COR-L47 (cell line): Measurements from ENCODE around the gene ASB15.
A peak's percentile ranks its signal among the peaks of the same experiment; 100 is the strongest.
"Not testable (repeated sequence)": the region's sequence is repeated elsewhere in the genome, so short reads cannot be mapped to it uniquely, and the experiment has no call there.

Source experiments
- DNase-seq: peaks from one replicate; lab custom pipeline; 2025; lab: John Stamatoyannopoulos, UW

The ASB15 gene

DNA sequence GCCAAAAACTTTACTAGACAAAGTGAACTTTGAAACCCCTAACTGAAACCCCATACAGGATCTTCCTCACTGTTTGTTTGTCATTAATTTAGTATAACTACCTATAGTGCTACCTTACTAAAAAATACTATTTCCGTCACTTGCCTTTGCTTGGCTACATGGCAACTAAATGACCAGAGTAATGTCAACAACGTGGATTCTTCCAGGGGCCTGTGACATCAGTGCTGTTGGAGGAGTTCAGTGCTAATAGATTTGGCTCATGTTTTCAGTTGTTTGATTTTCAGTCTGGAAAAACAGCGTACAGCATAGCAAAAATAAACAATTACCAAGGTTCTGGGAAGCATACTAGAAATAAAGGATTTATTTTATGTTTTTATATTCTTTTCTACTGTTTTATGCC is 3.0 kb upstream of the ASB15 start:
- no peak for DNase-seq

DNA sequence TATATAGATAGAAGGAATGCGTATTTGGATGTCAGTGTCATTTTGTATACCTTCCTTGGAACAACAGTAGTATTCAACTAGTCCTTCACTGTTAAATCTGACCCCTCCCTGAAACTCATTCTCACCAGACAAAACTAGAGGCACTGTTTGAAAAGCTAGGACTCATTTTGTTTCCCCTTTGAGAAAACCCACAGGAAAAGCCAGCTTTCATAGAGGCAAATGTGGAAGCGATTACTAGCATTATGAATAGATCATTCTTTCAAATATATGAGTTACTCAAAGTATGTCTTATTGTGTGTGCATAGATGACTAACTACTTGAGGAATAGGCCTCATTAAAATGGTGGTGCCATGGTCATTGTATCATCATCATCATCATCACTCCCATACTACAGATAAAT is 1.9 kb upstream of the ASB15 start:
- no peak for DNase-seq

DNA sequence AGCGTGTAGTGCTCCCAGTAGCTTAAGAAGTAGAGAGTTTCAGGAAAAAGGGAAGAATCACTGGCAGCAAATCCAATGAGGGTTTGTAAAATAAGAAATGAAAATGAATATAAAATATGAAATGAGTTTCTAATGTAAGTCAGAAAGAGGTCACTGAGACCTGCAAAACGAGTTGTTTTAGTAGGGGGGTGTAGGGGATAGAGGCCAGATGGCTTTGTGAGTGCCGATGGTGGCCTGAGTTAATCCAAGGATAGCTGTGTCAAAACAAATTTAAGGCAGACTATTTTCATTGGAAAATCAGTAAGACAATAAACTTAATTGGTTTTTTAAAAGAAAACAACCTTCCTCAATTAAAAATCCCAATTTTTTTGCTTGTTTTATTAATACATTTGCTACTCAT is 745 bp upstream of the ASB15 start:
- DNase-seq = no peak

DNA sequence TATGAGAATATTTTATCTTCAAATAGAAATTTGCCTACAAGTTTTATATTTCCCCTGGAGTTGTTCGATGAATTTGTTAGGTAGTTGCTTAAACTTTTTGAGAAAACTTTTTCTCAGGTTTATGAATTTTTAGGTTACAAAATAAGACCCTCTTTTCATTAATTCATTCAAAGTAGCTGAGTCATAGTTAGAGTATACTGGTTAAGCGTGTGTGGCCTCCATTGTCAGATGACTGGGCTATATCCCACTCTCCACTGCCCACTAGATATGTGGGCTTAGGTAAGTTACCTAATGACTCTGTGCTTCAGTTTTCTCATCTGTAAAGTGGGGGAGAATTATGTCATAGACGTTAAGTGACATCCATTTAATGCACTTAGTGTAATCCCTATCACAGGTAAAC is 1.0 kb downstream of the ASB15 start:
- DNase-seq = no peak

DNA sequence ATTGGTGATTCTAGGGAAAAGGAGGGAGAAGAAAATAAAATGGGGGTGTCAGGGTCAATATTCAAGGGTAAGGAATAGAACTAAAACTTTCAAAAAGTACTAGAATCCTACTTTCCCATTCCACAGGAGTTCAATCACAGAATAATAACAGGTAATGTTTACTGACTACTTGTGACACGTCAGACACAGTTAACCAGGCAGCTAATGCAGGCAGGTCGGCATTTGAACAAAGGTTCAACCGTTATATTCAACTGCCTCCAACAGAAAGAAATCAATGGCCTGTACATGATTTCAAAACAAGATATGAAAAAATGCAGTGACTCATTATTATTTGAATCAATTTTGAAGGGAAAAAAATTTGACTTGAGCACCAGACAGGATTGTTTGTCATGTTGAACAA is 3.1 kb downstream of the ASB15 start:
- no peak for DNase-seq

DNA sequence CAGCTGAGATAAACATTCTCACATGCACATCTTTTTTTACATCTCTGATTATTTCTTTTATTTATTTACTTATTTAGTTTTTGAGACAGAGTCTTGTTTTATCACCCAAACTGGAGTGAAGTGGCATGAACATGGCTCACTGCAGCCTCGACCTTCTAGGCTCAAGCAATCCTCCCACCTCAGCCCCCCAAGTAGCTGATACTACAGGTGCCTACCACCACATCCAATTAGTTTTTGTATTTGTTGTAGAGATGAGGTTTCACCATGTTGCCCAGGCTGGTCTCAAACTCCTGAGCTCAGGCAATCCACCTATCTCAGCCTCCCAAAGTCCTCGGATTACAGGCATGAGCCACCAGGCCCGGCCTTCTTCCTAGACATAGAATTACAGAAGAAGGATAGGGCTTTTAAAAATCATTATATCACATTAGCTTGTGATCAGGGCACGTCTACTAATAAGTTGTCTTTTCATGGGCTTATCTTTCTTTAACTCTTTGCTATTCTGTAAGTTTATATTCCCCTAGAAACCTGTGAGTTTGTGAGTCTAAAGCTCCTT is 5.9 kb downstream of the ASB15 start:
- no peak for DNase-seq

DNA sequence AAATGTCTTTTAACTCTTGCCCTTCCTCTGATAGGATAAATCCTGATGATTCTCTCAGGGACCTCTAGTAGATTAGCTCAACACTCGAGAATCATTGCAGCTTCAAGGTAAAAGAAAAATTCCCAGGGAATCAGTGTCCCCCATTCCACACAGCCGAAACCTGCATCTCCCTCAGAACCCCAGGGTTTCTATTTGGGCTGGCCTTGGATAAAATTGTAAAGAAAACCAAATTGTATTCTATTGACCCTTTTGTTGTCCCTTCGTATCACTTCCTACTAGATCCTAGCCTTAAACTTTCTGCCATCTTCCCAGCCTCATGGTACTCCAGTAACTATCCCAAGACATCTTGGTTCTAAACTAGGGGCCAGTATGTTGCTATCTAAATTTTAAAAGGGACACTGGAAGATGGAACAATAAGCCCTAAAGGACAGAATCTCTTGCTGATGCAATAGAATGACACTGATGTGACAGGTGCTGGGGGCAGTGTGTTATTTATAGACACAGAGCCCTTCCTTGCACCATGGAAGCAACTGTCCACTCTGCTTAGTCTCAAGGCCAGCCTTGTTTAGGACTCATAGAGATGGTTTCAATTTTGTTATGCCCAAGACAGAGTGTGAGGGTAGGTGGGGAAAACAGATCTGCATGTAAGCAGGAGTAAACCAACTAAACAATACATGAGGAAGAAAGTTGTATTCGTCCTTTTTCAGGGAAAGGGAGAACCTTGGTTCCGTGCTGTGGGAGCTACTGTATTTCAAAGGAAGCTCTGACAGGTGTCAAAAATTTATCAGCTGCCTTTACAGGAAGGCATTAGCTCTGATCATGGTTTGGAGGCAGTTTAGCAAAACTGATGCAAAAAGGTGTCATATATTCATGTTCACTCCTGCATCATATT is 7.6 kb downstream of the ASB15 start:
- no peak for DNase-seq

DNA sequence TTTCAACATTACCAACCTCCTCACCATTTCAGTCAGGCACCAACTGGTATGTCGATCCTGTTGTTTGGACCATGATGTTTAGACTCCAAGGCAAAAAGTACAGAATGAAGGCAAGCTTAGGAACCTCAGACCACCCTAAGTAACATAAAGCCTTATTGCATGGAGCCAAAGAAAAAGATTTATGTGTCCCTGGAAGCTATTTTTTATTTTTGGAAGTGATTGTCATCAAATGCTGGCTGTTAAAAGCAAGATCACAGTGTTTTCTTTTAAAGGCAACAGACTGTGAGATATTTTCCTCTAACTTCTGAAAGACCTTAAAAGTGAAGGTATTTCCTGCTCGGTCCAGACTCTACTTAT is 8.2 kb downstream of the ASB15 start:
- no peak for DNase-seq

DNA sequence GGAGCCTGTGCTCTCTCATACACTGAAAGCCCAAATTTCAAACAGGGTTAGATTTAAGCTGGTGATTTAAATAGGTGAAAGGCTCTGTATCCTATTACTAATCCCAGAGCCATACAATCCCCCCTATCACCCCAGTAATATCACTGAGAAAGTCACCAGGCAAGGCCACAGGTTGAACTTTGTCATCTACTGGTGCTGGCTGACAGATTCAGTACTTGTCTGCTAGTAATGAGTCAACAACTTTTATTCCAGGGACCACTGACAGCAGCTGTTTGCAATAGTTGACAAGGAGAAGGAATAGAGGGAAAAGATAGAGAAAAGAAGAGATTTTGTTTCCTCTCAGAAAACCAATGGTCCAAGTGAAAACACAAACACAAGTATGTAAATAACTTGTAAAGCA is 10.4 kb downstream of the ASB15 start:
- DNase-seq = no peak

DNA sequence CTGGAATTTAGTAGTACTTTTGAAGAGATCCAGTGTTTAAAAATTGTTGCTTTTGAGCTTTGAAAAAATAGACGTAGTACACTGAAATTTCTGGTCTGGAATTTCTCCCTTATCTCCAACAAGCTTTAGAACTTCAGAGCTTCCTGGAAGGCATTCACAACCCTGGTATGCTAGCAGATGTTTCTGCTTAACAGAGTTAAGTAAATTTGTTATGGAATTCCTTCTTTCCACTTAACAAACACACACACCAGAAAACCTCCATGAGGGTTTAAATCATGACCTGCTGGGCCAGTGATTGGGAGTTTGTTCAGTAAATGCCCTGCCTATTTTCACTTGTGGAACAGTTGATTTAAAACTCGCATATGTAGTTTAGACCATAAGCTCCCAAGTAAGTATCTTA is 13.7 kb downstream of the ASB15 start:
- DNase-seq = no peak

DNA sequence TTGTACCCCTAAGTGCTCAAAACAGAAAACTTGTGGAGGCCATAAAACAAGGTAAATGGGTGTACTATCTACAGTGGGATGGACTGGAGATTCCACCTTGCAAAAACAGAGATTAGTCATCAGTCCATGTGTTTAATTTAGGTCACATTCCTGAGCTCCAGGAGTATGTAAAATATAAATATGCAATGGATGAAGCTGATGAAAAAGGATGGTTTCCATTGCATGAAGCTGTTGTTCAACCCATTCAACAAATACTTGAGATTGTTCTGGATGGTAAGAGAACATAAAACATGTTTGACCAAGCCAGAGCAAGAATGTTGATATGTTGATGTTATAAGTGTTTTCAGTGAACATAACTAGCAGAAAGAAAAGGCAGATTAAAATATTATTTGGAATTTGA is 14.6 kb downstream of the ASB15 start:
- no peak for DNase-seq

DNA sequence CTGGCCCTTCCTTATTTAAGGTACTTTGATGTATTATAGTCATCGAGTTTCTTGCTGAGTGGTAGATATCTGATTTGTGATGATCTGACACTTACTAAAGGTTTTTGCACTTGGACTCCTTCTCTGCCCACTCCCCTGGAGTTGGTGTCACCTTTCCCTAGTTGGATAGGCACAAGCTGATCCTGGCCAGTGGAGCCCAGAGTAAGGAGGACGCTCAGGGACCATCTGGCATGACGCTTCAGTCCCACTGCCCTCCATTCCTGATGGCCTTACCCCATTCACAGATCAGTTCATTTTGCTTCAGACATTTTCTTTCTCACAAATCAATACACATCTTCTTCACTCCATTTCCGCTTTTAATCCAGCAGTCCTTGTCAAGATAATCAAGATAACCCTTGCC is 20.1 kb downstream of the ASB15 start:
- DNase-seq = no peak

DNA sequence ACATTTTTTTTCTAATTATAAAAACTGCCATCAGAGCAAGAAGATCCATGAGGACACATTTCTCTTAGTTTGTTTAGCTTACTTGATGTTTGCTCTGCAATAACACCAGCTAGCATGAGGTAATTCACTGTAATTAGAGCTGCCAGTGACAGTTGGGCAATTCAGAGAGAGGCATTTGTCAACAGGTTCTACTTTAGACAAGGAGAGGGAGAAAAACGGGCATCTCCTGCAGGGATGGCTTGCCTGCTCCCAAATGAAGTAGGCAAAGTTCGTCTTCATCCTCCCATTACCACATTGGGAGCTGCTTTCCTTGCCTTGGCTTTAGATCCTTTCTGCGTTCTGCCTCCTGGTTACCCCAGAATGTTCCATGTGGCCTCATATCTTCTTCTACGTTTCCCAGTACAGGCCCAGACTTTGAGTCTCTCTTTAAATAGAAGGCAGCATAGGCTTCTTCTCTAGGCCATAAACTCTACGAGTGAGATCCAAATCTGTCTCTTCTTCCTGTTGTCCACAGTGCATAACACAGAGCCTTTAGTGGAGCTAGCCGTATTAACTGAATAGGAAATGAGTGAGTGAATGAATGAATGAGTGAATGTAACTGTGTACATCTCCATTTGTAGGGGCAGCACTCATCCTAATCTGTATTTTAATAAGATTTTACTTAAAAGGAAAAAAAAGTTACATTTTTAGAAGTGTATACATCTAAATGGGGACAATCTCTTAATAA is 21.2 kb downstream of the ASB15 start:
- DNase-seq = peak; percentile 82

DNA sequence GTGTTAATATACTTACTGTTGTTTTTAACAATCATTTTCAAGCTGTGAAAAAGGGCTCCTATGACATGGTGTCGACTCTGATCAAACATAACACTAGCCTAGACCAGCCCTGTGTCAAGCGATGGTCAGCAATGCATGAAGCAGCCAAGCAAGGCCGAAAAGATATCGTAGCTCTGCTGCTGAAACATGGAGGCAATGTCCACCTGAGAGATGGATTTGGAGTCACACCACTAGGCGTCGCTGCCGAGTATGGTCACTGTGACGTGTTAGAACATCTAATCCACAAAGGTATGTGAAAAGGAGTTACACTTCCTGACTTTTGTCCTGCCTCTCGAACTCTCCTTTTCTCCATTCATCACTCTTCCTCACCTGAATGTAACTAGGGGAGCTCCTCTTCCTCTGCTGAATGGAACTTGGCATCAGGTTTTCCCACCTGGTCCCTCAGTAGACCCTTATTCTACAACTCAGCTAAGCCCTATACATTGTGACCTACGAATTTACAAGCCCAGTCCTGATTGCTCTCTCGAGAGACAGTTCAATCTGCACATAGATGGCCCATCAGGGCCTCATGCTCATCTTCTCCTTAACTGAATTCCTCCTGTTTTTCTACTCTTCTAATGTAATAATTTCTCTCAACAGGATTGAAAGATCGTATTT is 23.0 kb downstream of the ASB15 start:
- no peak for DNase-seq

DNA sequence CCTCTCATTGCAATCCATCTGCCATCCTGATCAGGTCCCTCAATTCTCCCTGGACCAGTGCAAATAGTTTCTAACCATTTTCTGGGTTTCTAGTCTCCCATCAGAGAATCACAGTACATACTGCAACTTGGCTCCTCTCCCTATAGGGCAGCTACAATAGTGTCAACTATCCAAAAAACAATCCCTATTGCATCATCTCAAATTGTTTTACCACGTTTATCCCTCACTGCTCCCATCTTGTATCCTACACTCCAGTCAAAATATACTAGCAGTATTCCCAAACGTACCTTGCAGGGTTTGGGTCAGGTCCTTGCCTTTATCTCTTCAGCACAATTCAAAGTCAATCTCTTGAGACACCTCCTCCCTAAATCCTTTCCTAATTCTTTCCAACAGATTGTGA is 23.6 kb downstream of the ASB15 start:
- no peak for DNase-seq

DNA sequence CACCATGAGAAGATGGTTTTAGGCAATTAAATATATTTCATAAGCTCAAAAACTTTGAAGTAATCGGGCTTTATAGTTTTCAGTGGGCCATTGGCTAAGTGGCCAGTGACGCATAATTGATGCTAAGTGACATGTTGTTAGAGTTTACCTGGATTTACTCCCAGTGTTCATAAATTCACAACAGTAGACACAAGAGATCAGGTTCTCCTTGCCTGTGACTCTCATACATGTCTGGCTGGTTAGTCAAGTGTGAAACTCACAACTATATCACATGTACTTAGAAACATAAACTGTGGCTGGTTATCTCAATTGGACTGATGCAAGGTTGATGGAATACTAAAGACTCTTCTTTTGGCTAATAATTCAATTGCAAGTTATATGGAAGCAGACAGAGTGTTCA is 26.2 kb downstream of the ASB15 start:
- no peak for DNase-seq

DNA sequence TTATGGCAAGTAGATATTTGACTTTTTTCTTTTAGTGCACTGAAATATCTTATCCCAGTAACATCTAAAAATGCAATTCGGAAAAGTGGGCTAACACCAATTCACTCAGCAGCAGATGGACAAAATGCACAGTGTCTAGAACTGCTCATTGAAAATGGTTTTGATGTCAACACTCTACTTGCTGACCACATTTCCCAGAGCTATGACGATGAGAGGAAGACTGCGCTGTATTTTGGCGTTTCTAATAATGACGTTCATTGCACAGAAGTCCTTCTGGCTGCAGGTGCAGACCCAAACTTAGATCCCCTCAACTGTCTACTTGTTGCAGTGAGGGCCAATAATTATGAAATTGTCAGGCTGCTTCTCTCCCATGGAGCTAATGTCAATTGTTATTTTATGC is 27.2 kb downstream of the ASB15 start:
- DNase-seq = no peak

DNA sequence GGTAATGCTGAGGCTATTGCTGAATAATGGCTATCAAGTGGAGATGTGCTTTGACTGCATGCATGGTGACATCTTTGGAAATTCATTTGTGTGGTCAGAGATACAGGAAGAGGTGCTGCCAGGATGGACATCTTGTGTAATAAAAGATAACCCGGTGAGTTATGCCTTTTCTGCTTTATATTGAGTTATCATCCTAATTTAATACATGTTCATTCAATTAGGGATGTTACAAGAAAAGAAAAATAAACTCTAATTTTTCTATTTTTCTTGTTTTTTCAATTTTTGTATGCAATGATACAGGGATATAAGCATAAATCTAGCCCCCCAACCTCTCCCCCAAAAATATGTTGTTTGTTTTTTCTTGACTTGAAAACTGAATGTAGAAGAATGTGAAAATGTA is 27.7 kb downstream of the ASB15 start:
- DNase-seq = no peak

DNA sequence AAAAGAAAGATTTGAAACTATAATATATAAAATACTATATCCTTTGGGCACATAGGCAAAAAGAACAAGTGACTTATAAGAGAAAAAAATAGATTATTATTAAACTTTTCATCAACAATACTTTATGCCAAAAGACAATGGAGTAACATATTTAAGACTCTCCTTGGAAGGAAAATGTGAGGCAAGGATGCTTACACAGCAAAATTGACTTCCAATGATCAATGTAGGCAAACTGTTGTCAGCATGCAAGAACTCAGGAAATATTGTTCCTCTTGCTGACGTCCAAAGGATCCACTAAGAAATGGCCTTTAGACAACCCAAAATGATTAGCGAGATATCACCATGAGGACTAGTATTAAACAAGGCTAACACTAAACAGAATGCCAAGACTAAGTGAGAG is 31.2 kb downstream of the ASB15 start:
- no peak for DNase-seq

DNA sequence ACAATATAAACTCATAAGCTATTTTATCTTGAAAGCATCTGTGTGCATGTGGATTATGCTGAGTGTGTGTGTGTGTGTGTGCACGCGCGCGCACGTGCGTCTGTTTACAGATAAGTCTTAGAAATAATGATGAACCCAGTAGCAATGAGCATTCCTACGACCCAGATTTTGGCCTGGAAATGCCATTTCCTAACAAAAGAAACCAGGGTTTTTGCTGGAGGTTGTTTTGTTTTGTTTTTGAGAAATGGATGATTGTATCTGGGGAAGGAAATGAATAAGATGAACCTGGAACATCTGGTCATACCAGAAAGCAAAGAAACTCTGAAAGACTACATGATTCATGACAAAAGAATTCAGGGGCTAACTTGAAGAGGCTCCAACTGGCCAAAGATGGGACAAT is 31.9 kb downstream of the ASB15 start:
- DNase-seq = no peak

DNA sequence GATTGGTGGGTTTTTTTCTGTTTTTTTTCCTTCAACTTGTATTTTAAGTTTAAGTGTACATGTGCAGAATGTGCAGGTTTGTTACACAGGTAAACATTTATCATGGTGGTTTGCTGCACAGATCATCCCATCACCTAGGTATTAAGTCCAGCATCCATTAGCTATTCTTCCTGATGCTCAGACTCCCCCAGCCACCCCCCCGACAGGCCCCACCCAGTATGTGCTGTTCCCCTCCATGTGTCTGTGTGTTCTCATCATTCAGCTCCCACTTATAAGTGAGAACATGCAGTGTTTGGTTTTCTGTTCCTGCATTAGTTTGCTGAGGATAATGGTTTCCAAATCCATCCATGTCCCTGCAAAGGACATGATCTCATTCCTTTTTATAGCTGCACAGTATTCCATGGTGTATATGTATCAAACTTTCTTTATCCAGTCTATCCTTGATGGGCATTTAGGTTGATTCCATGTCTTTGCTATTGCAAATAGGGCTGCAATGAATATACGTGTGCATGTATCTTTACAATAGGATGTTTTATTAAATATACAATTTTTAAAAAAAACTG is 32.5 kb downstream of the ASB15 start:
- not testable (repeated sequence) for DNase-seq

DNA sequence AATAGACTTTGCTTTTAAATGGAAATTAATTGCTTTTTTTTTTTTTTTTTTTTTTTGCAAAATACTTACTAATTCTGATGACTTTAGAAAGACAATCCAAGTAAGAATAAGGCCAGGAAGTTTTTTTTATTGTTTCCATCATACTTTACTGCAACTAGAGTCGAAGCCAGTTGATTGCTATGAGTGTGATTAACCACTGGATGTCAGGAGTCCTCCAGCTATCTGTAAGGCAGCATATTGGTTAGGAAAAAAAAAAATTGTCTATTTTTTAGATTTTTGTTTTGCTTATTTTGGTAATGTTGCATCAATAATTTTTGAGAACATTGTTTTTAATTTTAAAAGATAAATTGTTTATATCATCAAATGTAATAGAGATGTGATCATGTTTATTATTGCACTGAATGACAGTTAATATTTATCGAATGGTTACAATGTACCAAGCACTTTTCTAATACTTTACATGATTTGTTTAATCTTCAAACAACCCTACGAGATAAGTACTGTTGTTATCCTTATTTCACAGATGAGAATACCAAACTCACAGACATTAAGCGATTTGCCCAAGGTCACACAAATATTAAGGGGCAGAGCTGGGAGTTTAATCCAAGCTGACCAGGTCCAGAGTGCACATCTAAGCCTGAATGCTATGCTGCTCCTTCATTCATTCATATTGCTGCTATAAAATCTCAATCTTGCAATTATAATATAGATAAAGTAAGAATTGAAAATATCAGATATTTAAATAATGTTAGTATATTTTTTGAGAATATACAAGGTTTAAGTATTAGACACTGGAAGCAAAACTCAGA is 34.1 kb downstream of the ASB15 start:
- DNase-seq = peak; percentile 34
